ENCODE data around the gene HPDL. TPM values are rescaled to one million over a fixed set of nuclear protein-coding genes. Genes with fewer than 3 reads are reported as not detected.

Gene HPDL
- total RNA-seq, 2 donors from 2014 or later: not detected

- TF ChIP-seq, protein P1, sequence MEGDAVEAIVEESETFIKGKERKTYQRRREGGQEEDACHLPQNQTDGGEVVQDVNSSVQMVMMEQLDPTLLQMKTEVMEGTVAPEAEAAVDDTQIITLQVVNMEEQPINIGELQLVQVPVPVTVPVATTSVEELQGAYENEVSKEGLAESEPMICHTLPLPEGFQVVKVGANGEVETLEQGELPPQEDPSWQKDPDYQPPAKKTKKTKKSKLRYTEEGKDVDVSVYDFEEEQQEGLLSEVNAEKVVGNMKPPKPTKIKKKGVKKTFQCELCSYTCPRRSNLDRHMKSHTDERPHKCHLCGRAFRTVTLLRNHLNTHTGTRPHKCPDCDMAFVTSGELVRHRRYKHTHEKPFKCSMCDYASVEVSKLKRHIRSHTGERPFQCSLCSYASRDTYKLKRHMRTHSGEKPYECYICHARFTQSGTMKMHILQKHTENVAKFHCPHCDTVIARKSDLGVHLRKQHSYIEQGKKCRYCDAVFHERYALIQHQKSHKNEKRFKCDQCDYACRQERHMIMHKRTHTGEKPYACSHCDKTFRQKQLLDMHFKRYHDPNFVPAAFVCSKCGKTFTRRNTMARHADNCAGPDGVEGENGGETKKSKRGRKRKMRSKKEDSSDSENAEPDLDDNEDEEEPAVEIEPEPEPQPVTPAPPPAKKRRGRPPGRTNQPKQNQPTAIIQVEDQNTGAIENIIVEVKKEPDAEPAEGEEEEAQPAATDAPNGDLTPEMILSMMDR (IDR thresholded peaks at IDR 0.05): no peak
- ATAC-seq (ENCODE audit: insufficient number of reproducible peaks, low FRiP score, low read depth) (no peak), DNase-seq (ENCODE audit: low spot score) (no peak)
- H3K36me3 ChIP-seq: no peaks in the 10 kb centered on the region
- H3K4me3 ChIP-seq: no peak overlapping the region
- no peaks in the 10 kb centered on the region for H3K4me1 ChIP-seq (ENCODE audit: control insufficient read depth in 1 of 2, low read depth in 2 of 2)
- H3K27ac ChIP-seq: no peak overlapping the region
- no peaks in the 10 kb centered on the region for H3K9me3 ChIP-seq
- no peaks in the 10 kb centered on the region for H3K27me3 ChIP-seq (replicated peaks; ENCODE audit: insufficient read depth)
Measured at GRCh38 chr1:45297666-45298356, 28.9 kb upstream of the HPDL start.

DNA sequence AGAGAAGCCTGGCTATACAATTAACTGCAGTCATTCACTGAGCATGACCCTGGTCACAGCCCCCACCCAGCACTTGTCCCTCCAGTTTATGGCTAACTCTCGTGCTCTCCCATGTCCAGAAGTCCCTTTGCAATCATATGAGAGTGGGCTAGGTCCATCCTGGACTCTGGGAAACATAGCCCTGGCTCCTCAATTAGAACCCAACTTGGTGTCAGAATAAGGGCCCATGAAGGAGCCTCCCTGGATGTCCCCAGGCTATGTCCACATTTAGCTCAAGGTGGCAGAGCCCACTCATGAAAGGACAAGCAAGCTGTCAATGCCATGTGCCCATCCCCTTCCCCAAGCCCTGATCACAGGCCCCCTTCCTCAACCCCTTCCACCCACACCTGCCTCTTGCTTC is 27.4 kb upstream of the HPDL start:
- H3K9me3 ChIP-seq: no peaks in the 10 kb centered on the region
- H3K4me3 ChIP-seq: no peak overlapping the region
- ATAC-seq (ENCODE audit: insufficient number of reproducible peaks, low FRiP score, low read depth): no peak
- no peak overlapping the region for H3K27ac ChIP-seq
- no peak for DNase-seq (ENCODE audit: low spot score)
- peaks cover under 1 to 2% of the 10 kb centered on the region in 2 donors for H3K4me1 ChIP-seq (ENCODE audit: control insufficient read depth in 1 of 2, low read depth in 2 of 2)
- no peaks in the 10 kb centered on the region for H3K27me3 ChIP-seq (replicated peaks; ENCODE audit: insufficient read depth)
- TF ChIP-seq, protein P1 (IDR thresholded peaks at IDR 0.05): no peak
- H3K36me3 ChIP-seq: no peaks in the 10 kb centered on the region

DNA sequence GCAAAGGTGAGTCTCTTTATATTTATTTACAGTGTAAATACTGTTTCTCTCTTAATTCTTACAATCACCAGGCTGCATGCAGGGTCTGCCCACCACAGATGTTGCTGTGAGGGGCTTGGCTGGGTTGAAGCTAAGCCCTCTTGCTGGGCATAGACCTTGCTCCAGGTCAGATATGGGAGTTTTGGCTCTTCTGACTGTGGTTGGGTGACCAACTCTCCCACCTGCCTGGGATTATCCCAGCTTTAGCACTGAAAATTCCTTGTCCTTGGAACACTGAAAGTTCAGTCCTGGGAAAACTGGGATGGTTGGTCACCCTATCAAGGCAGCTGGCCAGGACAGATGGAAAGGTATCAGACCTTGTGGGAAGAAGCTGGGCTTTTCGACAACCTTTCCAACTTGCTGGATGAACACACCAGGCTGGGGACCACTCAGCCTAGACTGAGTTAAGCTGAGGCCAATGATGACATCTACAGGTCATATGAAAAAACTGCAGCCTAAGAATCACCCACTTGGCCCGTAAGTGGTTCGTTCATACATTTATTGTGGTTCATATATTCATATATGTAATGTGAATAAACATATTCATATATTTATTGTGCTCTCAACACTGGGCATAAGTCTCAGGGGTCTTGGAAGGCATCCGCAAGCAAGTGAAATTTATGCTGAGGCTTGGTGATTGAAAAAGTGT is 26.6 kb upstream of the HPDL start:
- no peak for DNase-seq (ENCODE audit: low spot score)
- Histone ChIP-seq H3K4me1 (ENCODE audit: control insufficient read depth in 1 of 2, low read depth in 2 of 2) (peaks cover 5 to 9% of the 10 kb centered on the region in 2 donors), H3K36me3 (no peaks in the 10 kb centered on the region), H3K27ac (no peak overlapping the region), H3K9me3 (no peaks in the 10 kb centered on the region), H3K27me3 (replicated peaks; ENCODE audit: insufficient read depth) (no peaks in the 10 kb centered on the region), H3K4me3 (no peak overlapping the region)
- TF ChIP-seq, protein P1 (IDR thresholded peaks at IDR 0.05): peak; percentile 66
- ATAC-seq (ENCODE audit: insufficient number of reproducible peaks, low FRiP score, low read depth): no peak

GRCh38 chr1:45300669-45300997 is 26.1 kb upstream of the HPDL start:
- DNase-seq (ENCODE audit: low spot score) (no peak), ATAC-seq (ENCODE audit: insufficient number of reproducible peaks, low FRiP score, low read depth) (no peak)
- Histone ChIP-seq H3K27ac (no peak overlapping the region), H3K9me3 (no peaks in the 10 kb centered on the region), H3K4me1 (ENCODE audit: control insufficient read depth in 1 of 2, low read depth in 2 of 2) (peaks cover 5 to 9% of the 10 kb centered on the region in 2 donors), H3K36me3 (no peaks in the 10 kb centered on the region), H3K27me3 (replicated peaks; ENCODE audit: insufficient read depth) (no peaks in the 10 kb centered on the region), H3K4me3 (no peak overlapping the region)
- TF ChIP-seq, protein P1 (IDR thresholded peaks at IDR 0.05): no peak

DNA sequence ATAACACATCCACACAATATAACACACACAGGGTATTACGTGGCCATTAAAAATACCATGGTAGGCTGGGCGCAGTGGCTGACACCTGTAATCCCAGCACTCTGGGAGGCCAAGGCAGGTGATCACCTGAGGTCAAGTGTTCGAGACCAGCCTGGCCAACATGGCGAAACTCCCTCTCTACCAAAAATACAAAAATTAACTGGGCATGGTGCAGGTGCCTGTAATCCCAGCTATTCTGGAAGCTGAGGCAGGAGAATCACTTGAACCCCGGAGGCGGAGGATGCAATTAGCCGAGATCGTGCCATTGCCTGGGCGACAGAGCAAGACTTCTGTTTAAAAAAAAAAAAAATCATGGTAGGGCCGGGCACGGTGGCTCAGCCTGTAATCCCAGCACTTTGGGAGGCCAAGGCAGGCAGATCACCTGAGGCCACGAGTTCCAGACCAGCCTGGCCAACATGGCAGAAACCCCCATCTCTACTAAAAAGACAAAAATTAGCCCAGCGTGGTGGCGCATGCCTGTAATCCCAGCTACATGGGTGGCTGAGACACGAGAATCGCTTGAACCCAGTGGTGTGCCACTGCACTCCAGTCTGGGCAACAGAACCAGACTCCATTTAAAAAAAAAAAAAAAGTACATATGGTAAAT is 24.1 kb upstream of the HPDL start:
- H3K4me1 ChIP-seq (ENCODE audit: control insufficient read depth in 1 of 2, low read depth in 2 of 2): peaks cover 5 to 9% of the 10 kb centered on the region in 2 donors
- no peaks in the 10 kb centered on the region for H3K27me3 ChIP-seq (replicated peaks; ENCODE audit: insufficient read depth)
- TF ChIP-seq, protein P1 (IDR thresholded peaks at IDR 0.05): no peak
- H3K27ac ChIP-seq: peak overlapping the region; percentile 84 to 86
- no peaks in the 10 kb centered on the region for H3K9me3 ChIP-seq
- no peak for ATAC-seq (ENCODE audit: insufficient number of reproducible peaks, low FRiP score, low read depth)
- H3K4me3 ChIP-seq: peak overlapping the region; percentile 78
- H3K36me3 ChIP-seq: no peaks in the 10 kb centered on the region
- no peak for DNase-seq (ENCODE audit: low spot score)
